Spleen (tissue), 7 donors: ENCODE results near the gene ARHGEF28.

ENCODE experiments used
- CTCF ChIP-seq, 11 experiments: fragments of 200-600 bp in 7 of 11; fragments of 450-650 bp in 4 of 11; sonication (generic) in 4 of 11; IDR thresholded peaks in 8 of 11; conservative IDR thresholded peaks in 3 of 11; 1 replicate in 7 of 11; 2 replicates in 4 of 11; pipeline versions ENCODE4 v1.4.0 to v1.8.0; 2016 to 2021; ENCODE audit warnings: antibody characterized with exemption in 11 of 11, inconsistent platforms in 4 of 11, mild to moderate bottlenecking in 1 of 11
- POLR2A ChIP-seq, 3 donors: fragments of 450-650 bp; IDR thresholded peaks; one replicate each; pipeline ENCODE4 v1.5.1; 2017; ENCODE audit warnings: antibody characterized with exemption in 3 of 3, mild to moderate bottlenecking in 1 of 3
- donor health status: DM: no; HTN: no; CAD: no; lungs with moderate emphysema.
- donor health status: DM: no; HTN: no; CAD: no.
- donor health status: DM: no; HTN: no; CAD: no.

DNA sequence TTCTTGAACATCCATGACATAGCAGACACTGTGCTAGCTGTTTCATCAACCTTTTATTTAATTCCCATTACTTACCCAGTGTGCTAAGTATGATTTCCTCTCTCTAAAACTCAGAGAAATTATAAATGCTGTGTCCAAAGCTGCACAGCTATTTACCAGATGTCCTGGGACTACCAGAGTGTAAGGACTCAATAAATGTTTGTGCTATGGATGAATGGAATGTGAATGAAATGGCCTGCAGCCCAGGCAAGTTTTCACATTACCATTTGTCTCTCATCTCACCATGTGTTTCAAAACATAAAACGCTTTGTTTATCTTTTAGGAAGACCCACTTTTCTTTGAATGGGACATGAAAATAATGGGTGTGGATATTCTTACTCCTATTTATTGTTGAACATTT is 96.2 kb downstream of the ARHGEF28 start:
- TF ChIP-seq CTCF (IDR thresholded peaks at IDR 0.05 in 8 of 11, conservative IDR thresholded peaks at IDR 0.05 in 3 of 11), result no peak
- TF ChIP-seq POLR2A (IDR thresholded peaks at IDR 0.05), result no peak
